Panc1 (cell line): ENCODE measurements around the gene OR52E4. TPM values are rescaled to one million over a fixed set of nuclear protein-coding genes. Genes with fewer than 3 reads are reported as not detected.

Experiments
- ATAC-seq: fragments of 200-7000 bp; cut with Tn5 transposase; 2 replicates; pipeline ENCODE4 v1.9.1; 2020; ENCODE audit warnings: mild to moderate bottlenecking, moderate library complexity
- BruUV-seq: library from RNA; stranded (reverse); fragments of 400-500 nt; replicated peaks from 2 replicates; lab custom pipeline; 2021; lab: Mats Ljungman, UMichigan
- CTCF ChIA-PET: fragments of 300-600 bp; sonication (Branson Sonifier 250); formaldehyde crosslinking; loops from one replicate; lab custom pipeline; 2022; ENCODE audit warnings: antibody characterized with exemption; lab: Charles Lee
- POLR2A ChIA-PET: fragments of 300-600 bp; sonication (Branson Sonifier 250); formaldehyde crosslinking; loops from one replicate; lab custom pipeline; 2022; ENCODE audit warnings: antibody characterized with exemption; lab: Charles Lee
- DNase-seq: peaks from one replicate; pipeline ENCODE4 v3.0.0-alpha.2; 2010; ENCODE audit warnings: low read depth, low spot score
- H3K27ac ChIP-seq: 2 replicates; pipeline ENCODE4 v1.5.1; 2011; ENCODE audit warnings: mild to moderate bottlenecking, low read length, inconsistent platforms
- H3K27me3 ChIP-seq: fragments of 200-500 bp; sonication (Bioruptor generic); 2 replicates; pipeline ENCODE4 v1.6.0; 2014; ENCODE audit warnings: low read length, inconsistent platforms; ENCODE audit not compliant: control insufficient read depth, insufficient read depth
- H3K36me3 ChIP-seq: fragments of 200-500 bp; sonication (Bioruptor generic); 2 replicates; pipeline ENCODE4 v1.5.1; 2014; ENCODE audit warnings: inconsistent platforms, mild to moderate bottlenecking, low read length, moderate library complexity; ENCODE audit not compliant: control insufficient read depth, insufficient read depth
- H3K4me1 ChIP-seq: 2 replicates; pipeline ENCODE4 v1.5.1; 2011; ENCODE audit warnings: inconsistent platforms, mild to moderate bottlenecking, low read length, moderate library complexity; ENCODE audit not compliant: control insufficient read depth, insufficient read depth
- H3K4me3 ChIP-seq, 2 experiments: 2 replicates each; pipeline ENCODE4 v1.5.1; 2011 to 2012; ENCODE audit warnings: low read depth in 2 of 2, low read length in 2 of 2, mild to moderate bottlenecking in 2 of 2, inconsistent platforms in 1 of 2, moderate library complexity in 1 of 2
- H3K9me3 ChIP-seq: fragments of 200-500 bp; sonication (Bioruptor generic); 2 replicates; pipeline ENCODE4 v1.5.1; 2014; ENCODE audit warnings: low read depth, mild to moderate bottlenecking, inconsistent platforms, low read length, moderate library complexity; ENCODE audit not compliant: control insufficient read depth, insufficient read depth
- CTCF ChIP-seq: fragments of 450-650 bp; IDR thresholded peaks from 2 replicates; pipeline ENCODE4 v1.5.1; 2017; ENCODE audit warnings: mild to moderate bottlenecking
- POLR2AphosphoS5 ChIP-seq: IDR thresholded peaks from 2 replicates; pipeline ENCODE4 v1.6.1; 2012; ENCODE audit warnings: mild to moderate bottlenecking, low read depth, low read length, moderate library complexity
- SIN3A ChIP-seq: IDR thresholded peaks from 2 replicates; pipeline ENCODE4 v1.6.1; 2012; ENCODE audit warnings: low read depth, mild to moderate bottlenecking, low read length, moderate library complexity, borderline replicate concordance; ENCODE audit not compliant: insufficient read depth
- TCF7L2 ChIP-seq: IDR thresholded peaks from 2 replicates; pipeline ENCODE4 v1.6.1; 2011; ENCODE audit warnings: mild to moderate bottlenecking, low read depth, low read length, inconsistent platforms
- in situ Hi-C: cut with HindIII; loops from 2 replicates; pipeline ENCODE4 v1.10.0; 2016; ENCODE audit warnings: low sequenced_read_pairs, low pct_unique_long_range_greater_than_20kb
- intact Hi-C: fragments of 100-400 bp; cut with micrococcal nuclease; formaldehyde crosslinking; loops from one replicate; pipeline ENCODE4 v1.10.0; 2022; ENCODE audit not compliant: unreplicated experiment
- total RNA-seq: library from RNA; stranded (reverse); gene quantifications from one replicate; pipeline ENCODE4 v1.2.1, GENCODE V29; 2021; ENCODE audit not compliant: unreplicated experiment
- TF ChIP-seq, protein P1 (sequence below), 2 experiments: IDR thresholded peaks; 2 replicates each; pipeline ENCODE4 v1.6.1; 2011 to 2012; ENCODE audit warnings: low read depth in 2 of 2, control low read depth in 1 of 2, low read length in 1 of 2, mild to moderate bottlenecking in 1 of 2, moderate library complexity in 1 of 2; ENCODE audit not compliant: insufficient read depth in 1 of 2

OR52E4 gene
- total RNA-seq, 1 experiment from 2014 or later, result not detected

DNA sequence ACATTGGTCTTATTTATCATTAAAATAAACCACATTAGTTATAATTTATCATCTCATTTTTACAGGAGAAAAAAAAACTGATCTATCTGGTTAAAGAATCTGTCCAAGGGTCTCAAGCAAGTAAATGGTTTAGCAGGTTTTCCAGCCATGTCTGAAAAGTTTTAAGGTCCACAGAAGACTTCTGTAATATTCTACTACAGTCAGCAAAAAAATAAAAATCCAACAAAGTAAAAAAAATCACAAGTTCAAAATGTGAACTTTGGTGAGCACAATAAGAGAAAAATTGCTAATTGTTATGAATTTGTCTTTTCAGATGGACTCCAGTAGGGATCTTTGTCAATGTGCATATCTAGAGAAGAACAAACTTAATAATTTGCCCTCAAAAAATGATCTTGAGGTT is 1.3 kb downstream of the OR52E4 start:
- no peaks in the 10 kb centered on the region for H3K36me3 ChIP-seq
- DNase-seq (no peak), ATAC-seq (no peak)
- BruUV-seq, result no TSS peak
- H3K4me3 ChIP-seq, result no peak overlapping the region
- POLR2A ChIA-PET, result no interaction called here
- H3K4me1 ChIP-seq, result no peaks in the 10 kb centered on the region
- no peaks in the 10 kb centered on the region for H3K9me3 ChIP-seq
- intact Hi-C loops (no loop called here), in situ Hi-C loops (no loop called here)
- H3K27ac ChIP-seq, result no peak overlapping the region
- peaks cover 6% of the 10 kb centered on the region for H3K27me3 ChIP-seq
- CTCF ChIA-PET, result no interaction called here
- TF ChIP-seq TCF7L2, result no peak
- TF ChIP-seq, protein P1, sequence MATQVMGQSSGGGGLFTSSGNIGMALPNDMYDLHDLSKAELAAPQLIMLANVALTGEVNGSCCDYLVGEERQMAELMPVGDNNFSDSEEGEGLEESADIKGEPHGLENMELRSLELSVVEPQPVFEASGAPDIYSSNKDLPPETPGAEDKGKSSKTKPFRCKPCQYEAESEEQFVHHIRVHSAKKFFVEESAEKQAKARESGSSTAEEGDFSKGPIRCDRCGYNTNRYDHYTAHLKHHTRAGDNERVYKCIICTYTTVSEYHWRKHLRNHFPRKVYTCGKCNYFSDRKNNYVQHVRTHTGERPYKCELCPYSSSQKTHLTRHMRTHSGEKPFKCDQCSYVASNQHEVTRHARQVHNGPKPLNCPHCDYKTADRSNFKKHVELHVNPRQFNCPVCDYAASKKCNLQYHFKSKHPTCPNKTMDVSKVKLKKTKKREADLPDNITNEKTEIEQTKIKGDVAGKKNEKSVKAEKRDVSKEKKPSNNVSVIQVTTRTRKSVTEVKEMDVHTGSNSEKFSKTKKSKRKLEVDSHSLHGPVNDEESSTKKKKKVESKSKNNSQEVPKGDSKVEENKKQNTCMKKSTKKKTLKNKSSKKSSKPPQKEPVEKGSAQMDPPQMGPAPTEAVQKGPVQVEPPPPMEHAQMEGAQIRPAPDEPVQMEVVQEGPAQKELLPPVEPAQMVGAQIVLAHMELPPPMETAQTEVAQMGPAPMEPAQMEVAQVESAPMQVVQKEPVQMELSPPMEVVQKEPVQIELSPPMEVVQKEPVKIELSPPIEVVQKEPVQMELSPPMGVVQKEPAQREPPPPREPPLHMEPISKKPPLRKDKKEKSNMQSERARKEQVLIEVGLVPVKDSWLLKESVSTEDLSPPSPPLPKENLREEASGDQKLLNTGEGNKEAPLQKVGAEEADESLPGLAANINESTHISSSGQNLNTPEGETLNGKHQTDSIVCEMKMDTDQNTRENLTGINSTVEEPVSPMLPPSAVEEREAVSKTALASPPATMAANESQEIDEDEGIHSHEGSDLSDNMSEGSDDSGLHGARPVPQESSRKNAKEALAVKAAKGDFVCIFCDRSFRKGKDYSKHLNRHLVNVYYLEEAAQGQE (IDR thresholded peaks at IDR 0.05; ENCODE audit: insufficient read depth in 1 of 2, low read depth in 2 of 2, low read length in 1 of 2), result no peak

DNA sequence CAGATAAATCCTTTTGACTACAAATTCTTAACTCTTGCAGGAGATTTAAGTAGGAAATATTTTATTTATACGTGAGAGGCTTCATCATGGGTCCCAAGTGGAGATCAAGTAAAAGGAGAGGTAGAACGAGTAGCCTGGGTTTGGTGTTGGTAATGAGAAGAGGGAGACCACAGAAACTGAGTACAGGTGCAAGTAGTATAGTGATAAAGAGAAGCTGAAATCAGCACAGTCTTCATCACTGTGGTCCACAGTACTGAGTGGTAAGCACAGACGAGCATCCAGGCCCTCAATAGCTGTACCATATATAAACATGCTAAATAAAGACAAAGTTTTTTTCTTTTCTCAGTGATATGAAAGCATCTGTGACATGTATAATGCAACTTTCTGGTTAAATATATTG is 6.7 kb downstream of the OR52E4 start:
- Histone ChIP-seq H3K4me1 (no peaks in the 10 kb centered on the region), H3K4me3 (no peak overlapping the region), H3K9me3 (no peaks in the 10 kb centered on the region), H3K27me3 (peaks cover 8% of the 10 kb centered on the region), H3K36me3 (no peaks in the 10 kb centered on the region), H3K27ac (no peak overlapping the region)
- DNase-seq, result no peak
- in situ Hi-C loops, result no loop called here
- ChIA-PET CTCF (interaction anchor here (0.5 kb wide), 1 partner anchor 473 kb away, joined by 10 read pairs; no protein-coding TSS in a partner anchor), POLR2A (no interaction called here)
- no TSS peak for BruUV-seq
- no peak for ATAC-seq
- TF ChIP-seq SIN3A (no peak), TCF7L2 (no peak)
- intact Hi-C loops, result no loop called here

- H3K9me3 ChIP-seq, result no peaks in the 10 kb centered on the region
- DNase-seq (no peak), ATAC-seq (no peak)
- CTCF ChIA-PET, result interaction anchor here (0.5 kb wide), 1 partner anchor 472 kb away, joined by 10 read pairs; no protein-coding TSS in a partner anchor
- H3K4me3 ChIP-seq, result no peak overlapping the region
- POLR2A ChIA-PET, result no interaction called here
- in situ Hi-C loops (no loop called here), intact Hi-C loops (no loop called here)
- no TSS peak for BruUV-seq
- TF ChIP-seq TCF7L2 (no peak), POLR2AphosphoS5 (no peak), CTCF (no peak), SIN3A (no peak)
- TF ChIP-seq, protein P1 (IDR thresholded peaks at IDR 0.05; ENCODE audit: insufficient read depth in 1 of 2, low read depth in 2 of 2, low read length in 1 of 2), result no peak
- H3K27ac ChIP-seq, result no peak overlapping the region
- H3K4me1 ChIP-seq, result no peaks in the 10 kb centered on the region
- peaks cover 8% of the 10 kb centered on the region for H3K27me3 ChIP-seq
- H3K36me3 ChIP-seq, result no peaks in the 10 kb centered on the region
These were observed 7.2 kb downstream of the OR52E4 start for GRCh38 chr11:5887661-5888060.
